Activated CD4-positive, alpha-beta T cell treated with anti-CD3 and anti-CD28 coated beads, Interleukin-2, amount 50 U/mL, for 16 hours (primary cell): Measurements from ENCODE around the gene SORL1-AS1.

ENCODE experiments used
- DNase-seq: peaks from one replicate; pipeline ENCODE4 v3.0.0-alpha.2; 2020

Gene SORL1-AS1

DNA sequence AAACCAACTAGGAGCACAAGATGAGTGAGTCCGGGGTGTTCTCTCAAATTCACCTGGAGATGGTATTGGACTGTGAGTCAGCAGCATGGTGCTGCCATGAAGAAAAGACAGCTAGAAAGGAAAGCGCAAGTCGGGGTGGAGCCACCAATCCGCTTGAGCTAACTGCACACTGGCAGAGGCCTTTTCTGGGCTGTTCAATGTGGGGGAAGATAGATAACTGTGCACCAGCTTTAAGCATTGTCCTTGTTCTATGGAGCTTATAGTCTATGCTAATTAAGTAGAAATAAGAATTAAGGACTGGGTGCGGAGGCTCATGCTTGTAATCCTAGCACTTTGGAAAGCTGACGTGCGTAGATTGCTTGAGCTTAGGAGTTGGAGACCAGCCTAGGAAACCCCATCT is 21.9 kb upstream of the SORL1-AS1 start:
- no peak for DNase-seq

DNA sequence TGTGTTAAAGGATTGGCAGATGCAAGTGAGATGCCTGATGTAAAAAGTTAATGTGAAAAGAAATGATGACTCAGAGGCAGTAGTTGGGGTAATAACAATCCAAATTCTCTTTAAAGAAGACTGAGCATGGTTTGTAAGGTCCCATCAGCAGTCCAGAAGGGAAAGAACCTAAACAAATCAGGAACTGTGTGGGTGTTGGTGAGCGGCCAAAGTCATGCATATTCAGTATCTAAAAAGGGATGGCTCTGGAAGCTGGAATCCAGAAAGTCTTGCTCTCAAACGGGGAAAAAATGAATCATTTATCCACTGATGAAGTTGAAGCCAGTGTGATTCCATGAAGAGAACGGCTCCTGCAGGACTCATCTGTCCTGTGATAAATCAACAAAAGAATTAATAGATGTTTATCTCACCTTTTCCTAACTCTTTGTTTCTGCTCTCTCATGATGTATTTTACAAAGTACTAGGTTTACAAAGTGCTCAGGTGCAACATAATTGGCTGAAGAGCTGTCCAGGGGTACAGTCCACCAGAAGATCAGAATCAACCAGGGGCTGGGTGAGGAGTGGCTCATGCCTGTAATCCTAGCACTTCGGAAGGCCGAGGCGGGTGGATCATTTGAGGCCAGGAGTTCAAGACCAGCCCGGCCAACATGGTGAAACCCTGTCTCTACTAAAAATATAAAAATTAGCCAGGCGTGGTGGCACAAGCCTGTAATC is 20.5 kb upstream of the SORL1-AS1 start:
- DNase-seq: no peak

DNA sequence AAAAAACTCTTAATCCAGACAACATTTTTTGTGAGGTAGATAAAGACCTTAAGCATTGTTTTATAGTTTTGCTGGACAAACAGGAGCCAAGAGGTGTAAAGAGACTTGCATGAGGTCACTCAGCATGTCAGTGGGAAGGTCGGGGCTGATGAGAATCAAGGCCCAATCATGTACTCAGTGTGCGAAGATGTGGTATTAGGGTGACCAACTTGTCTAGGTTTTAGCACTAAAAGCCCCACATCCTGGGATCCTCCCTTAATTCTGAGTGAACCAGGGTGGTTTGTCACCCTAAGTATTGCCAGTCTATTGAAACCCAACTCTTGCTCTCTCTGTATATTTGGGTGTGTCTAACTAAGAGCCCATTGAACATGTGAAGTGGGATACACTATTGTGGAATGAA is 19.5 kb upstream of the SORL1-AS1 start:
- no peak for DNase-seq

DNA sequence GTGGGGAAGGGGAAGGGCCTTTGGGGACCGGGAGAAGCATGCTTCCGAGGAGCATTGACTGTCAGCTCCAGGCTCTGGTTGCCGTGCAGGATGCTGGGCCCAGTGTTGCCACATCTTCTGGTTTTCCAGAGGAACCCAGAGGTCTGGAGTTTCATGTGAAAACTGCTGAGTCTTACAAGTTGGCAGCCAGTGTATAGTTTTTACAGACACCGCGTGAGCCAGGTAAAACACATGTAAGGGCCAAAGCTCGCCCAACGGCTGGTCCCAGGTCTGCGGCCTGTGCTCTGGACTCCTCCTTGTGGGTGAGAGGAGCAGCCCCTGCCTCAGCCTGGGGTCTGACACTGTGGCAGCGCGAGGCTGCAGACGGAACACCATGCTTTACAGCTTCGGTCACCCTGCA is 18.4 kb upstream of the SORL1-AS1 start:
- no peak for DNase-seq

DNA sequence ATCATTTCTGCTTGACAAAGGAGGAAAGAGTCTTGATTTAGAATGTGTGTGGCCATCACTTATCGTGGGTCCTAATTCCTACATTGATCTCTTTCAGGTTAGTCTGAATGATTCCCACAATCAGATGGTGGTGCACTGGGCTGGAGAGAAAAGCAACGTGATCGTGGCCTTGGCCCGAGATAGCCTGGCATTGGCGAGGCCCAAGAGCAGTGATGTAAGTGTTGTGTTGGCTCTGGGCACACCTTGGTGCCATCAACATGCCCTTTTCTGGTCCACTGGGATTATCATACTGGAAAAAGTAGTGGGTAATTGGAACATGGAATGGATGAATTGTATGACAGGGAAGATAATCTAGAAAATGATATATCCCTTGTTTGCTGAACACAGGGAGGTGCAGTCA is 17.1 kb upstream of the SORL1-AS1 start:
- no peak for DNase-seq

DNA sequence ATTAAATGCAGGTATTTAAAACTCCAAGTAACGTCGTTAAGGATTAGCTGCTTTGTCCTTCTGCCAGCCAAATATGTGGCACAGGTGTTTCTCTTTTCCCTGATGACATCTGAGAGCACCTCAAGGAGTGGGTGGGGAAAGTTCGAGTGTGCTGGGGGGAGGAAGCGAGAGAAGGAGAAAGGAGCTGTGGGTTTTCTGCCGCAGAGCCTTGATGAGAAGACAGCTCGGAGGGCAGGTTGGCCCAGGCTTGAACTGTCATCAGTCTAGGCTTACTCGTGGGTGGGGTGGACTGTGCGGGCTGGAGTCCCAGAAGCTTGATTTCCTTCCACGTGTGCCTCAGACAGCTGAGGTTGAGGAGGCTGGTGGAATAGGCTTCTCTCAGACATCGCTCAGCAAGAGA is 15.2 kb upstream of the SORL1-AS1 start:
- DNase-seq: peak; percentile 63

DNA sequence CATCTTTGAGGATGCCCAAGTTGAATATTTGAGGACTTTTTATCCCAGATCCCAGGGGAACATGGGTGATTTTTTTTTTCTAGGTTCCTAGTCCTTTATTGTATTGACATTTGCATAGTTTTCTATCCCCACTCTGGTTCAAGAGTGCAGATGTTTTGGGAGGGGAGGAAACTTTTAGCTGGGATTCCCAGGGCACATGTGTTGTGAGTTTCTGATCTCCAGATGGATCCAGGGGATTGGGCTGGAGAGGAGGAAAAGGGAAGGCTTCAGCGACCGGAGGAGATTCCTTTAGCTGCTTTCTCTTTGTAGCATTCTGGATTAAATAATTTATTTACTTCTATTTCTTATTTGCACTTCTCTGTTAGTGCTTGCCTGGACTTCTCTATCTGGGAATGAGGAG is 14.7 kb upstream of the SORL1-AS1 start:
- no peak for DNase-seq

DNA sequence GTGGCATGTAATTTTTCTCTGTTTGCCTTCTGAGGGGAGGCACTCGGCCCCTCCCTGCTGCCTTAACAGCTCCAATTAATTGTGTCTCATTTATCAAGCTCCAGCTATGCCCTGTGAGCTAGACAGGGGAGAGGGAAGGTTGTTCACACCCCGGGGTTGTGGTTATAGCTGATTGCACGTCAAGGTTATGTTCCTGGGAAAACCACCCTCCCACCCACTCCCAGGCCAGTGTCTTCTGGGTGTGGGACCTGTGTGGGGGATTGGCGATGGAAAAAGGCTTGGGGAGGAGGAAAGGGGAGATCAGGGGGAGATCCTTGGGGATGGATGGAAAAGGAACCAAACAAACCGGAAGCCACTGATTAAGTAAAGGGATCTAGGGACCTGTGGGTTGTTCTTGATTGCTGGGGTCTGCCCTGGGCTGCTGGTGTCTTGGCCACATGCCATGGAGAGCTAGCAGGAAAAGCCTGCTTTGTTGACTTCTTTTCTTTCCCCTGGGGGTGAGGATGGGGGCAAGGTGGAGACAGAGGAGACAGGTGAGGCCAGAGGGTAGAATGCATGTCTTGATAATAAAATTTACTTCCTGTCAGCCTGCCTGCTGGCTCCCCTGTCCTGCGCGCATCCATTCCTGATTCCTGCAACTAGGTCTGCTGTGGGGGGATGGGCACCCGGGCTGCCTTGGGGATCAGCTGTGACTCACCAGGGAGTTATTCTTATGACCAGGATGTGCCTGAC is 13.5 kb upstream of the SORL1-AS1 start:
- DNase-seq: peak; percentile 57

DNA sequence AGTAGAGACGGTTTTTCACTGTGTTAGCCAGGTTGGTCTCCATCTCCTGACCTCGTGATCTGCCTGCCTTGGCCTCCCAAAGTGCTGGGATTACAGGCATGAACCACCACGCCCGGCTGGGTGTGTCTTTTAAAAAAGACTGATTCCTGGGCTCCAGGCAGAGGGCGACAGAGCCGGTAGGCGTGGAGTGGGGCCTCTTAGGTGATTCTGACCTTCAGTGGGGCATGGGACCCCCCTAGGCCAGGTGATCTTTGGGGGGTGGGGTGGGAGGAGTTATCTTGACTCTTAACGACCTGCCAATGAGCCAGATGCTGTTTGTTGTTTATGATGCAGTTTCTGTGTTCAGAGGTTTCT is 12.9 kb upstream of the SORL1-AS1 start:
- DNase-seq: no peak

DNA sequence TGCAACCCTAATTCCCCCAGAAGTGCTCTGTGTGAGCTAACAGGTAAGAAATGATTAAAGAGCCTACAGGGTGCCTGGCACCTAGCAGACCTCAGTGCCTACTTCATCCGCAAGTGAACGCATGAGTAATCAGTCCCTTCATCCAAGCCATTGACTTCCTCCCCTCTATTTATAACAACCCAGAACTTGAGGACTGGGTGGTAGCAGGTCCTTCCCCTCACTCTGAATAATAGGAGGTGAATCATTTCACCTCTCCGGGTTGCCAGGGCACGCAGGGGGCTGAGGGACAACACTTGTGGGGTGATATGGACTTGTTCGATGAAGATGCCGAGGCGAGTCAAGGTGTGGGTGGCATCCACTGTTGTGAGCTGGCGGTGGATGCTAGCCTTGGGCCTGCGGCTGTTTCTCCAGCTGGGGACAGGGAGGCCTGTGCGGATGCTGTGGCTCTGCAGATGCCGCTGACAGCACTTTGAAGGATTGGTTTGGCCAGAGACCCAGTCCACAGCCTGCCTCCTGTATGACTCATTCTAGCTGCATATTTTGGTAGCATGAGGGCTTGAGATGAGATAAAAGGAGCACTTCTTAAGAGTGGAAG is 11.7 kb upstream of the SORL1-AS1 start:
- DNase-seq: peak; percentile 90

DNA sequence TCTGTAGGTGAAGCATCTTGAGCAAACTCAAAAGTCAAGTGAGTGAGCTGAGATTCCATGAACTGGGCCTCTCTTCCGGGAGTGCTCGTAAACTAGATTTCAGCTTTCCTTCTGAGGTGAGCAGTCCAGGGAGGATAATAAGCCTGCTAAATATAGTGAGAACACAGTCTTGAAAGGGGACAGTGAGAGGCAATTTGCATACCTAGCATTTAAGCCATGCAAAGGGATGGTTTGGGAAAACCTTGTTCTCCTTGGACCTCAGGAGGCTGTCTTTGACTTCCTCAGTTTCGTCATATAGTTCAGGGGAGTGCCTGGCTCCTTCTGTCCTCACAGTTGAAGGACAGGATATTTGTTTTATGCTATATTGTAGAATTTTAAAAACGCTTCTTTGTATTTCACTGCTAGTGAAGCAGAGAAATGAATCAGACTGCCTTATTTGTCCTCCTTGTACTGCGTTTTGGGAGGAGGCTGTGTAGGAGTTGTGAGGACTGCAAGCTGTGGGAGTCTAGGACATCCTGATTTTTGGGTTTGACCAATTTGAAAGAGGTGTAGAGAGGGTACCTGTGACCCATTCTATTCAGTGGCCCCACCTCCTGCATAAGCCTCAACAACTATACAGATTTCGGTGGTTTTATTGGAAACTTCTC is 11.0 kb upstream of the SORL1-AS1 start:
- no peak for DNase-seq

DNA sequence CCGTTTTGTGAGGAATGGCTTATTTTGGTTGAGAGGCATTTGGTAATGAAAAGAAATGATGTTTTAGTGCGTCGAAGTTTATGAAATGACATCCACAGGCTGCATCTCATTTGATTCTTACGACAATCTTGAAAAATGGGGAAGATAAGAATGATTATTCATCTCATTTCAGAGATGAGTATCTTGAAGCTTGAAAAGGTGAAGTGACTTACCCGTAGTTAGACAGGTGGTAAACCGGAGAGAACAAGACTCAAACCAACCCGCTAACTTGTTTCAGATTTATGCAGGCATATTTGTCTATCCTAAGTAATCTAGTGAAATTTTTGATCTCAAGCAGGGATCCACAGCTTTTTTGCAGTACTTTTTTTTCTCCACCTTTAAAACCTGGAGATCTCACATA is 9.1 kb upstream of the SORL1-AS1 start:
- no peak for DNase-seq

DNA sequence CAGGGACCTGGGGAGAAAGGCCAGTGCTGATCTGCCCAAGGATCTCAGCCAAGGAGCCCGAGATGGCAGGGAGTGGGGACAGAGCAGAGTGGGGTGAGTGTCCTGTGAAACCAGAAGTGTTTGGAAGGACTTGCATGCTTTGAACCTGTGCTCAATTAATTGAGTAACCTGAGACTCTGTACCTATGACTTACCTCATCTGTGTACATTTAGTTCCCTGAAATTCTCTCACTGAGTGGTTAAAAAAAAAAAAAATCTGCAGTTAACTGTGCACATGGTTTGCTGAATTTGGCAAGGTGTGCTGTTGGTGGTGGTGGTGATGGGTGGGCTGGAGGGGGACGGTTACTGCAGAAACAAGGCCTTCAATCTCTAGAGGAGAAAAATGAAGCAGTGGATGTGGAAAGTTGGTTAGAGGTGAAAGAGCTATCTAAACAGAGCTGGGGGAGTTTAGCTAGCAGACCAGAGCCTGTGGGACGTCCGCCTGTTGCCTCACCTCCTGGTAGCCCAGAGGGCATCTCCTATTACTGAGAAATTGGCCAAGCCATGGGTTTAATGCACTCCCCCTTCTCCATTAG is 8.3 kb upstream of the SORL1-AS1 start:
- no peak for DNase-seq

DNA sequence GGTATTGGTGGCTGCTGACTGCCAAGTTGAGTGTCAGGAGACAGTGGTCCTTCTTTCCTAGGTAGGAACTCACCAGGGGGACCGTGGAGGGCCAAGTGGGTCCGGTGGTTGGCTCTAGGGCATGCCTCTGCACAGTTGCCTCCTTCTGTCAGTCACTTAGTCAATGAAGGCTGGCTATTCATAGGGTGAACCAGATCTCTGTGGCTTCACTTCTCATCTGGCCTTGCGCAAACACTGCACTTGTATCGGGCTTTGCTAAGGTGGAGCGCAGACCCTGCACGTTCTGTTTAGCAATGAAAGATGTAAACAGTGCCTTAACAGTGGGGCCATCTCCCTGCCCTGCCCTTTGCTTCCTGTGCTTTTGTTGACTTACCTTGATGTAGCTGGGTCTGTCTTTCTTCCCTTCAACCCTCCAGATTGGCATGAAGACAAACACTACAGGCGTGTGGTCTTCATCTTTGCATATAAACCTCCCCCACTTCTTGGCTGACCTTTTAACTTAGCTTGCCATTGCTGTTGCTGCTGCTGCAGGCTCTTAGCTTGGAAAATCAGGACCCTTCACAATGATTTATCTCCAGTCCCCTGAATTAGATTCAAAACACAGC is 6.7 kb upstream of the SORL1-AS1 start:
- DNase-seq: no peak

DNA sequence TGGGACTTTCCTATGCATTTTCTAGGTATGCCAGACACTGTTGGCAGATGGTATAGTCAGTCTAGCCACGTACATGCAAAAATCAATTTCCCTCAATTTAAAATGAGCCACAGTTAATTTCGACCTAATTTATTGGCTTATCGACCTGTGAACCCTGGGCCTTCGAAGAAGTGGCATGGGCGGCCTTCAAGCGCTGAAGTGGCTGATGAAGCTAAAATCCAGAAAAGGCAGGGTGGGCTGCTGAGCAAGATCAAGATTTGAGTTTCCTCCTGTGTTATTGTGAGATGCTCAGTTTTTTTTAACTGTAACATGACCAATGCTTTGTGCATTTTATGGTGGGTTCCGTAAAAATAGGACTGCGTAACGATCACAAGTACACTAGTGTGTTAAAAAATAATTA is 5.8 kb upstream of the SORL1-AS1 start:
- DNase-seq: no peak

DNA sequence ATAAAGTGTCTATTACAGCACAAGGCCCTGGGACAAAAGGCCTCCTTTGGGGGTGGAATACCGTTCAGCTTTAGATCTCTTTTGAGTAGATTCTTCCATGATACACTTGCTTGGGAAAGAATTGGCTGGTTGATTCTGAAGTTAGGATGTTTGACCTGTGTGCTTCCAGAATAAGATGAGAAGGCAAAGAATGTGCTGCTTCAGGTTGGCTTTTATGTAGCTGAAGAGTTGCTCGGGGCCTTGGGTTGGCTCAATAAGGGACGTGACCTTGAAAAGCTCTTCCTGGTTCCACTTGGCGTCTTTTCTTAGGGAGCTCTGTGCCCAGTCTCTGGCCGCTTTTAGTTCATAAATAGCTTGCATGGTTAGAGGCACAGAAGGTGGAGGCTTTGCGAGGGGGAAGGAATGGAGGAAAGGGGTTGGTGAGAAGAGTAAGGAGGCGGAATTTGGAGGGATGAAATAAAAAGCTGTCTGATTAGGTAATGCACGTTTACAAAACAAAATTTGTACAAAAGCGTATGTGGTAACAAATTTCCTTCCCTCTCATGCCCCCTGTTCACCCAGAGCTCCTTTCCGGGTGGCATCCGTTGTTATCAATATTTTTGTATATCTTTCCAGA is 4.2 kb upstream of the SORL1-AS1 start:
- no peak for DNase-seq

DNA sequence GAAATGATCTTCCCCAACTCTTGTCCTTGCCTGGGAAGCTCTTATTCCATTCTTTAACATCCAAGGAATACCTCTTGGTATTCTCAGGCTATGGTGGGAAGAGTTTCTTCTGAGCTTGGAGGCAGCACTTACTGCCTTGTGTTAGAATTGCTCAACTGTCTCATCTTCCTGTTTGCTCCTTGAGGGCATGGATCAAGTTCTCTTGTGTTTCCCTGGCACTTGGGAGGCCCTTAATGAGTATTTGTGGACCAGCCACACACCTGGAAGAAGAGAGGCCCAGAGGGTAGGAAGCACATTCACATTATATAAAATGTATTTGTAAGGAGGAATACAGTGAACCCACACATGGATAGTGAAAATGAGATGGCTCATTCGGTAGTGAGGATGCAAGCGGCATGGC is 3.4 kb upstream of the SORL1-AS1 start:
- DNase-seq: no peak

DNA sequence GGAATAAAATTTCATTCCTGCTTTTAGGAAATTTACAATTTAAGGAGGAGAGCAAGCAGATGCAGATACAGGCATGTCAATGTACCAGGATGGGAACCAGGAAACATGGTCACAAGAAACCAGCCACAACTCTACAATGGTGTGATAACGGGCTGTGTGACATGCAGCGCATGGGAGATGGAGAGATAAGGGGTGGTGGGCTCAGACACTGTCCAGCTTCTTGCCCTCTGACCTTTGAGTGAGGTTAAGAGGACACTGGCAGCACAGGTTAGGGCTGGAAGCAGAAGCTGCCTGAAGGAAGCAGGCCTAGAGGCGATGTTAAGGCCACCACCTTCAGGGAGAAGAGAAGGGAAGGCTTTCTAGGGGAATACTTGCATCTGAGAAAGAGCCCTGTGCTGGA is 2.3 kb upstream of the SORL1-AS1 start:
- no peak for DNase-seq

DNA sequence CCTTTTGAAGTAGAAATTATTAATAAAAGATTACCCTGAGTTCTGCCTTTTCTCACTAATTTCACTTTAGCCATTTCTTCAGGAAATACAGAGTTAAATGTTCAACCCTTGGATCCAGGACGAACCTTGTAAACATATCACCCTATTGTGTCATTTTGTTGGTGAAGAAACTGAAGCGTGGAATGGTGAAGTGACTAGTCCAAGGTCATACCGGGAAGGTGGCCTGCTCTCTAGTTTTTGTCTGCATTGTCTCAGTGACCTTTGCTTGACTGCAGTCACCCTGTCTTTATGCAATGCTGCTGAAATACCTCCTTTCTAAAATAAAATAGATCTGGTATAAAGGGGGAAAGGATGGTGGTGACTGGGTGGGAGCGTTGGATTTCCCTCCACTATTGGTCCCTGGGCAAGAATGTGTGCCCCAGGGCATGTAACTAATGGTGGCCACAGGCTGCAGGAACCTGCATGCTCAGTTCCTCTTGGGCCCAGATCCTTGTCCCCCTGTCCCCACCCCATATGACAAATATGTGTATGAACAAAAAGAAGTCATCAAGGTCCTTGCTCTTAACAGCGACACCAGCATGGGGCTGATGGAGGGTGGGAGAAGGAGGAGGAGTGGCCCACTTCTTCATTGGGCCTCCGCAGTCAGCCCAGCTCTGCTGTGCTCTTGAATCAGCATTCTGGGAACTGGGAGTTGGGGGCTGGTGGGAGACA is 977 bp upstream of the SORL1-AS1 start:
- DNase-seq: no peak

DNA sequence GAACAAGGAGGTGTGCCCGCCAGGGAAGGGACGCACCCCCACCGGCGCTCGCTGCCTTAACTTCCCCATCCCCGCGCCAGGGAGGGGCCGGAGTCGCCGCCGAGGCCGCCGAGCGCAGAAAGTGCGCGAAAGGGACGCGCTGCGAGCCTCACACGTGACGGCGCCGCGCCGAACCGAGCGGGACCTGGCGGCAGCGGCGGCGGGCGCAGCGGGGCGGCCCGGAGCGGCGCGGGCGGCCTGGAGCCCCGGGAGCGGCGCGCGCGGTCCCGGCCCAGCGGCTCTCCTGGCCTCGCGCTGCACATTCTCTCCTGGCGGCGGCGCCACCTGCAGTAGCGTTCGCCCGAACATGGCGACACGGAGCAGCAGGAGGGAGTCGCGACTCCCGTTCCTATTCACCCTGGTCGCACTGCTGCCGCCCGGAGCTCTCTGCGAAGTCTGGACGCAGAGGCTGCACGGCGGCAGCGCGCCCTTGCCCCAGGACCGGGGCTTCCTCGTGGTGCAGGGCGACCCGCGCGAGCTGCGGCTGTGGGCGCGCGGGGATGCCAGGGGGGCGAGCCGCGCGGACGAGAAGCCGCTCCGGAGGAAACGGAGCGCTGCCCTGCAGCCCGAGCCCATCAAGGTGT is 670 bp downstream of the SORL1-AS1 start, which contains the start of gene SORL1:
TSS of gene SORL1 (plus strand) at position 329 of the 623 bp plus-strand sequence. CDS start at position 347, 18 bp downstream.
- peak; percentile 73 for DNase-seq
